Posterior vena cava (tissue), 2 donors: ENCODE results near the gene CMTM7. TPM values are rescaled to one million over a fixed set of nuclear protein-coding genes. Genes with fewer than 3 reads are reported as not detected.

Experiments
- DNase-seq: peaks from one replicate; pipeline ENCODE4 v3.0.0-alpha.2; 2020; ENCODE audit warnings: low spot score
- intact Hi-C, 2 donors: fragments of 100-400 bp; cut with DNase I; formaldehyde crosslinking; loops; one replicate each; pipeline versions ENCODE4 v1.14.1 to v1.14.2; 2022 to 2023
- total RNA-seq, 2 donors: library from RNA; stranded (reverse); fragmentation: NEBNext Ultra II Directional; extraction: Animal tissue kit (Norgen Biotek cat#: 25700); gene quantifications; one replicate each; pipeline ENCODE4 v1.2.1, GENCODE V29; 2021
- donor health status: DM: yes; HTN: yes; CAD: no.
- donor health status: DM: yes; HTN: yes; CAD: no.

Gene CMTM7
- total RNA-seq, 2 donors from 2014 or later: 9.2 to 10.7 TPM

GRCh38 chr3:32498992-32499391 lies 107.3 kb downstream of the CMTM7 start:
- intact Hi-C loops: no loop called here
- no peak for DNase-seq

GRCh38 chr3:32499585-32499984 lies 107.9 kb downstream of the CMTM7 start:
- intact Hi-C loops: no loop called here

GRCh38 chr3:32500231-32500630 lies 108.6 kb downstream of the CMTM7 start:
- intact Hi-C loops: loop anchor here in 1 of 2 donors (5.0 kb wide), 1 partner anchor 167 kb away; no protein-coding TSS in a partner anchor
- DNase-seq: no peak

More at GRCh38 chr3:32499585-32499984, 107.9 kb downstream of the CMTM7 start:
- DNase-seq: no peak

- DNase-seq: no peak
- intact Hi-C loops: loop anchor here in 1 of 2 donors (5.0 kb wide), 1 partner anchor 166 kb away; no protein-coding TSS in a partner anchor
These were observed 109.5 kb downstream of the CMTM7 start for GRCh38 chr3:32500880-32501782.

- intact Hi-C loops: loop anchor here in 1 of 2 donors (5.0 kb wide), 1 partner anchor 166 kb away; no protein-coding TSS in a partner anchor
- DNase-seq: no peak
These were observed 110.1 kb downstream of the CMTM7 start for GRCh38 chr3:32501783-32502117.

GRCh38 chr3:32502118-32502945 lies 110.7 kb downstream of the CMTM7 start, which contains the start of gene CMTM6:
TSS of gene CMTM6 (minus strand) at chr3:32502852. CDS start at chr3:32502745, 107 bp downstream.
- DNase-seq: peak; percentile 94
- intact Hi-C loops: loop anchor here in 1 of 2 donors (5.0 kb wide), 1 partner anchor 165 kb away; no protein-coding TSS in a partner anchor

- no peak for DNase-seq
- intact Hi-C loops: loop anchor here in 1 of 2 donors (5.0 kb wide), 1 partner anchor 164 kb away; no protein-coding TSS in a partner anchor
These were observed 111.3 kb downstream of the CMTM7 start for GRCh38 chr3:32502946-32503286.

Other genes starting within 250 kb of the CMTM7 start
- 1 to 10 TPM; 2.8 to 3.2 TPM for gene CMTM8, start 153.2 kb upstream of the CMTM7 start, total RNA-seq
- gene CMTM6, start 111.0 kb downstream of the CMTM7 start, total RNA-seq: 10 to 100 TPM; 31.7 to 32.0 TPM
- 10 to 100 TPM; 33.5 to 42.4 TPM for gene DYNC1LI1, start 179.0 kb downstream of the CMTM7 start, total RNA-seq